Naive thymus-derived CD4-positive, alpha-beta T cell (primary cell): ENCODE measurements around the gene HAPLN3. TPM values are rescaled to one million over a fixed set of nuclear protein-coding genes. Genes with fewer than 3 reads are reported as not detected.
A peak's percentile ranks its signal among the peaks of the same experiment; 100 is the strongest.

Experiments
- ATAC-seq: fragments of 150-1000 bp; cut with Tn5 transposase; 2 replicates; pipeline ENCODE4 v1.10.0; 2021; ENCODE audit warnings: mild to moderate bottlenecking, moderate library complexity
- CTCF ChIA-PET: fragments of 350-600 bp; sonication (Branson Sonifier 250); formaldehyde crosslinking; loops from one replicate; lab custom pipeline; 2021; ENCODE audit warnings: antibody characterized with exemption; lab: Charles Lee
- POLR2A ChIA-PET: fragments of 350-600 bp; sonication (Branson Sonifier 250); formaldehyde crosslinking; loops from one replicate; lab custom pipeline; 2021; ENCODE audit warnings: antibody characterized with exemption, inconsistent platforms; lab: Charles Lee
- DNase-seq, 9 donors: peaks; one replicate each; pipeline versions ENCODE4 v3.0.0 to v3.0.0-alpha.2; 2020 to 2022; ENCODE audit warnings: mixed read lengths in 1 of 9
- H3K27ac ChIP-seq: one replicate; pipeline ENCODE4 v1.7.0; 2013; ENCODE audit warnings: mild to moderate bottlenecking, low read depth, low read length, moderate library complexity
- H3K27me3 ChIP-seq, 2 donors: one replicate each; pipeline ENCODE4 v1.7.0; 2013; ENCODE audit warnings: low read length in 2 of 2, mild to moderate bottlenecking in 2 of 2, moderate library complexity in 2 of 2; ENCODE audit not compliant: control insufficient read depth in 2 of 2, insufficient read depth in 2 of 2
- H3K36me3 ChIP-seq, 3 experiments: 1 replicate in 2 of 3; 2 replicates in 1 of 3; pipeline ENCODE4 v1.7.0; 2013; ENCODE audit warnings: low read length in 3 of 3, mild to moderate bottlenecking in 3 of 3, moderate library complexity in 1 of 3; ENCODE audit not compliant: insufficient read depth in 3 of 3, control insufficient read depth in 2 of 3
- H3K4me1 ChIP-seq, 2 donors: one replicate each; pipeline ENCODE4 v1.7.0; 2013; ENCODE audit warnings: low read length in 2 of 2, mild to moderate bottlenecking in 2 of 2, moderate library complexity in 1 of 2; ENCODE audit not compliant: control insufficient read depth in 2 of 2, insufficient read depth in 2 of 2
- H3K4me3 ChIP-seq: 2 replicates; pipeline ENCODE4 v1.7.0; 2013; ENCODE audit warnings: mild to moderate bottlenecking, low read length
- H3K9me3 ChIP-seq, 3 experiments: 1 replicate in 2 of 3; 2 replicates in 1 of 3; pipeline ENCODE4 v1.7.0; 2013; ENCODE audit warnings: low read length in 3 of 3; ENCODE audit not compliant: control insufficient read depth in 2 of 3
- H3K27ac Mint-ChIP-seq, 9 donors: one replicate each; pipeline ENCODE4 v1.8.0; 2020 to 2022; ENCODE audit warnings: mixed read lengths in 9 of 9, mild to moderate bottlenecking in 8 of 9, moderate library complexity in 5 of 9, inconsistent platforms in 2 of 9
- H3K27me3 Mint-ChIP-seq, 5 donors: one replicate each; pipeline ENCODE4 v1.8.0; 2021 to 2022; ENCODE audit warnings: mixed read lengths in 5 of 5, mild to moderate bottlenecking in 1 of 5
- H3K36me3 Mint-ChIP-seq, 5 donors: one replicate each; pipeline ENCODE4 v1.8.0; 2020 to 2022; ENCODE audit warnings: mixed read lengths in 5 of 5, mild to moderate bottlenecking in 3 of 5, inconsistent platforms in 1 of 5
- H3K4me1 Mint-ChIP-seq, 7 donors: one replicate each; pipeline ENCODE4 v1.8.0; 2020 to 2022; ENCODE audit warnings: mixed read lengths in 7 of 7, mild to moderate bottlenecking in 3 of 7, inconsistent platforms in 1 of 7
- H3K4me3 Mint-ChIP-seq, 10 donors: one replicate each; pipeline ENCODE4 v1.8.0; 2020 to 2022; ENCODE audit warnings: mild to moderate bottlenecking in 10 of 10, mixed read lengths in 10 of 10, moderate library complexity in 6 of 10, inconsistent platforms in 2 of 10
- H3K9me3 Mint-ChIP-seq, 11 donors: one replicate each; pipeline ENCODE4 v1.8.0; 2020 to 2022; ENCODE audit warnings: mixed read lengths in 11 of 11, mild to moderate bottlenecking in 4 of 11, inconsistent platforms in 1 of 11, moderate library complexity in 1 of 11
- intact Hi-C, 2 donors: fragments of 100-400 bp; cut with micrococcal nuclease; formaldehyde crosslinking; loops; one replicate each; pipeline ENCODE4 v1.15.1; 2023
- polyA plus RNA-seq, 2 donors: library from polyadenylated mRNA; unstranded; fragments of 300-500 nt; fragmentation: Illumina TruSeq; gene quantifications; one replicate each; pipeline ENCODE4 v1.2.3, GENCODE V29; 2021
- total RNA-seq, 6 experiments: library from RNA in 5 of 6; stranded (reverse) in 5 of 6; gene quantifications; 1 replicate in 5 of 6; 2 replicates in 1 of 6; pipeline ENCODE4 v1.2.3 and lab custom pipeline; 2021 to 2026

Gene HAPLN3
- total and polyA plus RNA-seq, 7 experiments from 2014 or later = 37.1 to 158 (median 78.0) TPM

GRCh38 chr15:88887068-88887580 lies 8.2 kb downstream of the HAPLN3 start:
- peaks cover 0 to 46% (median 14%) of the 10 kb centered on the region in 5 donors for H3K36me3 Mint-ChIP-seq
- no peak for DNase-seq
- H3K9me3 Mint-ChIP-seq = no peaks in the 10 kb centered on the region
- Histone ChIP-seq H3K27me3 (no peaks in the 10 kb centered on the region), H3K4me3 (no peak overlapping the region), H3K9me3 (no peaks in the 10 kb centered on the region), H3K27ac (no peak overlapping the region), H3K4me1 (no peaks in the 10 kb centered on the region), H3K36me3 (peaks cover 0 to 79% (median 10%) of the 10 kb centered on the region in 3 experiments)
- intact Hi-C loops = no loop called here
- H3K4me1 Mint-ChIP-seq = peaks cover 0 to 25% (median 11%) of the 10 kb centered on the region in 7 donors
- no peak overlapping the region for H3K4me3 Mint-ChIP-seq
- H3K27ac Mint-ChIP-seq = peak overlapping the region in 1 of 9 donors; percentile 62
- no peak for ATAC-seq
- POLR2A ChIA-PET = interaction anchor here (1.2 kb wide), 1 partner anchor 15 kb away, joined by 3 read pairs; no protein-coding TSS in a partner anchor
- CTCF ChIA-PET = interaction anchor here (0.5 to 1.6 kb wide), 2 partner anchors 17 to 128 kb away, joined by 3 to 5 read pairs; no protein-coding TSS in a partner anchor
- no peaks in the 10 kb centered on the region for H3K27me3 Mint-ChIP-seq

GRCh38 chr15:88882785-88883184 lies 12.6 kb downstream of the HAPLN3 start:
- H3K27ac Mint-ChIP-seq = no peak overlapping the region
- Histone ChIP-seq H3K4me1 (no peaks in the 10 kb centered on the region), H3K4me3 (no peak overlapping the region), H3K36me3 (peaks cover 0 to 95% (median 9%) of the 10 kb centered on the region in 3 experiments), H3K27me3 (no peaks in the 10 kb centered on the region), H3K27ac (no peak overlapping the region), H3K9me3 (no peaks in the 10 kb centered on the region)
- H3K4me1 Mint-ChIP-seq = peaks cover 0 to 10% (median 6%) of the 10 kb centered on the region in 7 donors
- CTCF ChIA-PET = interaction anchor here (0.6 to 1.6 kb wide), 2 partner anchors 22 to 37 kb away, joined by 3 to 4 read pairs; no protein-coding TSS in a partner anchor
- POLR2A ChIA-PET = no interaction called here
- ATAC-seq (no peak), DNase-seq (no peak)
- intact Hi-C loops = no loop called here
- H3K4me3 Mint-ChIP-seq = no peak overlapping the region
- H3K36me3 Mint-ChIP-seq = peaks cover 8 to 67% (median 15%) of the 10 kb centered on the region in 5 donors
- no peaks in the 10 kb centered on the region for H3K27me3 Mint-ChIP-seq
- no peaks in the 10 kb centered on the region for H3K9me3 Mint-ChIP-seq

GRCh38 chr15:88881775-88882174 lies 13.6 kb downstream of the HAPLN3 start:
- ATAC-seq = no peak
- intact Hi-C loops = no loop called here
- Mint-ChIP-seq H3K4me3 (no peak overlapping the region), H3K9me3 (no peaks in the 10 kb centered on the region), H3K36me3 (peaks cover 8 to 64% (median 18%) of the 10 kb centered on the region in 5 donors), H3K27me3 (no peaks in the 10 kb centered on the region), H3K27ac (no peak overlapping the region), H3K4me1 (peaks cover 0 to 10% (median 6%) of the 10 kb centered on the region in 7 donors)
- Histone ChIP-seq H3K27ac (no peak overlapping the region), H3K9me3 (no peaks in the 10 kb centered on the region), H3K27me3 (no peaks in the 10 kb centered on the region), H3K4me1 (no peaks in the 10 kb centered on the region), H3K36me3 (peaks cover 0 to 98% (median 9%) of the 10 kb centered on the region in 3 experiments), H3K4me3 (no peak overlapping the region)
- POLR2A ChIA-PET = no interaction called here
- DNase-seq = no peak
- CTCF ChIA-PET = no interaction called here

- no peak overlapping the region for H3K4me3 ChIP-seq
- H3K9me3 ChIP-seq = no peaks in the 10 kb centered on the region
- H3K27me3 Mint-ChIP-seq = no peaks in the 10 kb centered on the region
- H3K9me3 Mint-ChIP-seq = peaks cover 0 to 1% (median 0%) of the 10 kb centered on the region in 11 donors
- peaks cover 0 to 10% (median 6%) of the 10 kb centered on the region in 7 donors for H3K4me1 Mint-ChIP-seq
- peak overlapping the region in 2 of 9 donors; percentile 43 to 74 for H3K27ac Mint-ChIP-seq
- peaks cover 0 to 98% (median 9%) of the 10 kb centered on the region in 3 experiments for H3K36me3 ChIP-seq
- no peak overlapping the region for H3K27ac ChIP-seq
- no peak overlapping the region for H3K4me3 Mint-ChIP-seq
- ChIA-PET CTCF (interaction anchor here (0.6 kb wide), 1 partner anchor 19 kb away, joined by 8 read pairs; no protein-coding TSS in a partner anchor), POLR2A (interaction anchor here (0.6 kb wide), 1 partner anchor 487 kb away, joined by 3 read pairs; no protein-coding TSS in a partner anchor)
- peaks cover 8 to 66% (median 25%) of the 10 kb centered on the region in 5 donors for H3K36me3 Mint-ChIP-seq
- DNase-seq = no peak
- intact Hi-C loops = no loop called here
- no peaks in the 10 kb centered on the region for H3K27me3 ChIP-seq
- no peak for ATAC-seq
- no peaks in the 10 kb centered on the region for H3K4me1 ChIP-seq
Observed at GRCh38 chr15:88880944-88881740, 14.2 kb downstream of the HAPLN3 start.

- Histone ChIP-seq H3K9me3 (no peaks in the 10 kb centered on the region), H3K4me1 (no peaks in the 10 kb centered on the region), H3K27me3 (no peaks in the 10 kb centered on the region), H3K4me3 (no peak overlapping the region), H3K27ac (no peak overlapping the region), H3K36me3 (peaks cover 0 to 77% (median 12%) of the 10 kb centered on the region in 3 experiments)
- Mint-ChIP-seq H3K9me3 (peaks cover 0 to 1% (median 0%) of the 10 kb centered on the region in 11 donors), H3K36me3 (peaks cover 12 to 62% (median 26%) of the 10 kb centered on the region in 5 donors), H3K4me3 (no peak overlapping the region), H3K27me3 (no peaks in the 10 kb centered on the region), H3K4me1 (peaks cover 0 to 8% (median 4%) of the 10 kb centered on the region in 7 donors), H3K27ac (peak overlapping the region in 2 of 9 donors; percentile 12 to 59)
- ATAC-seq (peak; percentile 60), DNase-seq (peak in 6 of 9 donors; percentile 8 to 40 (median 29))
- ChIA-PET CTCF (interaction anchor here (0.7 to 1.9 kb wide), 5 partner anchors 13 to 254 kb away, joined by 3 to 6 read pairs (median 4); no protein-coding TSS in a partner anchor), POLR2A (no interaction called here)
- intact Hi-C loops = no loop called here
Observed at GRCh38 chr15:88878720-88879184, 16.6 kb downstream of the HAPLN3 start.

- Histone ChIP-seq H3K27ac (no peak overlapping the region), H3K4me3 (no peak overlapping the region), H3K9me3 (no peaks in the 10 kb centered on the region), H3K27me3 (no peaks in the 10 kb centered on the region), H3K36me3 (peaks cover 0 to 68% (median 10%) of the 10 kb centered on the region in 3 experiments), H3K4me1 (no peaks in the 10 kb centered on the region)
- Mint-ChIP-seq H3K4me3 (no peak overlapping the region), H3K4me1 (peaks cover 0 to 8% (median 0%) of the 10 kb centered on the region in 7 donors), H3K36me3 (peaks cover 12 to 54% (median 22%) of the 10 kb centered on the region in 5 donors), H3K27me3 (no peaks in the 10 kb centered on the region), H3K9me3 (peaks cover 0 to 1% (median 0%) of the 10 kb centered on the region in 11 donors), H3K27ac (no peak overlapping the region)
- ChIA-PET POLR2A (no interaction called here), CTCF (interaction anchor here (0.7 to 1.9 kb wide), 3 partner anchors 14 to 253 kb away, joined by 3 to 6 read pairs (median 5); no protein-coding TSS in a partner anchor)
- DNase-seq (no peak), ATAC-seq (no peak)
- intact Hi-C loops = no loop called here
Observed at GRCh38 chr15:88877906-88878305, 17.4 kb downstream of the HAPLN3 start.
